IPS-15b (cell line): ENCODE data around the gene PLEKHH1.
"Not testable (repeated sequence)": the region's sequence is repeated elsewhere in the genome, so short reads cannot be mapped to it uniquely, and the experiment has no call there.

Experiments used
- H3K27me3 ChIP-seq: one replicate; pipeline ENCODE4 v1.6.1; 2013; ENCODE audit warnings: low read length; ENCODE audit not compliant: control insufficient read depth, insufficient read depth
- H3K36me3 ChIP-seq: one replicate; pipeline ENCODE4 v1.6.1; 2013; ENCODE audit warnings: low read length; ENCODE audit not compliant: control insufficient read depth, insufficient read depth
- H3K4me1 ChIP-seq: one replicate; pipeline ENCODE4 v1.6.1; 2013; ENCODE audit warnings: mild to moderate bottlenecking, low read length; ENCODE audit not compliant: control insufficient read depth, insufficient read depth
- H3K4me3 ChIP-seq: one replicate; pipeline ENCODE4 v1.5.1; 2013; ENCODE audit warnings: low read depth, low read length
- H3K9ac ChIP-seq: one replicate; pipeline ENCODE4 v1.6.1; 2013; ENCODE audit warnings: low read depth, mild to moderate bottlenecking, low read length
- H3K9me3 ChIP-seq: one replicate; pipeline ENCODE4 v1.6.1; 2013; ENCODE audit warnings: mild to moderate bottlenecking, low read length; ENCODE audit not compliant: control insufficient read depth, insufficient read depth

PLEKHH1 gene

DNA sequence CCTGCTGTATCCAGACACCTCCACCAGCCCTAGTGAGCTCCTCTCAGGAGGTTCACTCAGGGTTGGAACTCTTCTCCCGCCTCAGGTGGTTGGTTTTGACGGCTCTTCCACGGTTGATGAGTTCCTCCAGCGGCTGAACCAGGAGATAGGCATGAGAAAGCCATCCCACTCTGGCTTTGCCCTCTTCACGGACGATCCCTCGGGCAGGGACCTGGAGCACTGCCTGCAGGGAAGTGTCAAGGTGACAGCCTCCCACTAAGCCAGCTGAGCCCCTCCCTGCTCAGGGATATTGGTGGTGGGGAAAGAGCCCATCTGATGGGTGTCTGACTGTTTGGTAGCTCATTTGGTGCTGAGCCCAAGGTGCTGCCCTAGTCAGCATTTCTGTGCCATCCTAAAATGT, 46.5 kb downstream of the PLEKHH1 start:
- H3K9ac ChIP-seq: no peak overlapping the region
- H3K4me1 ChIP-seq: no peaks in the 10 kb centered on the region
- no peaks in the 10 kb centered on the region for H3K27me3 ChIP-seq
- H3K36me3 ChIP-seq: peaks cover 6% of the 10 kb centered on the region
- H3K9me3 ChIP-seq: no peaks in the 10 kb centered on the region
- no peak overlapping the region for H3K4me3 ChIP-seq

DNA sequence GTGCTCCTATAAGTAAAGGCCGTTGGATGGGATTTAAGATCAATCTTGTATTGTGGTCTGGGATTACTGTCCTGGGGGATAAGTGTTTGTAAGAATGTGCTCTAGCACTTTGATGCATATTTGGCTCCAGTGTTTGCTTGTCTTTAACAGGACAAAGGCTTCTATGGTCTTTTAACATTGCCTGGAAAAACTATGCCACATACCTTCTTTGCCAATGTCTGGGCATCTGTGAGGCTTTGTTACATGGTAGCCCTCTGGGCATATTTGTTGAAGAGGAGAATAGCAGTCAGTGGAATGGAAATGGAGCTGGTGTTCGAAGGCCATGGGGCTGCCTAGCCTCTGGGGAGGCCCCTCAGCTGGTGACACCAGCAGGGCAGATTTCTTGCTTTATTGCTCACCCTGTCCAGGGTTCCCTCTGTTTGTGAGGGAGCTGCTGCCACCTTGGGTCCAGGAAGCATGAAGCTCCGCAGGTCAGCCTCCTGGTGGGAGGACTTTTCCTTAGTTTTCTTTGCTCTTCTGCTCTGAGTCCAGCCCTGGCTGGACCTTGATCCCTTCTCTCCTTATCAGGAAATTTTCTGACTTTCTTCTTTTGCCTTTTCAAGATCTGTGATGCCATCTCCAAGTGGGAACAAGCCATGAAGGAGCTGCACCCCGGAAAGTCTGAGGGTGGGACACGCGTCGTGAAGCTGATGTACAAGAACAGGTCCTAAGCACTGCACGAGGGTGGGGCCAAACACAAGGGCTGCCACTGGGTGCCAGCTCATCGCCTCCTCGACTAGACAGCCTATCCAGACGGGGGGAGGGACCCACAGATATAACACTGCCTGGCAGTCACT, 47.5 kb downstream of the PLEKHH1 start:
- H3K9ac ChIP-seq: no peak overlapping the region
- peaks cover 4% of the 10 kb centered on the region for H3K36me3 ChIP-seq
- no peaks in the 10 kb centered on the region for H3K9me3 ChIP-seq
- no peak overlapping the region for H3K4me3 ChIP-seq
- no peaks in the 10 kb centered on the region for H3K4me1 ChIP-seq
- no peaks in the 10 kb centered on the region for H3K27me3 ChIP-seq

DNA sequence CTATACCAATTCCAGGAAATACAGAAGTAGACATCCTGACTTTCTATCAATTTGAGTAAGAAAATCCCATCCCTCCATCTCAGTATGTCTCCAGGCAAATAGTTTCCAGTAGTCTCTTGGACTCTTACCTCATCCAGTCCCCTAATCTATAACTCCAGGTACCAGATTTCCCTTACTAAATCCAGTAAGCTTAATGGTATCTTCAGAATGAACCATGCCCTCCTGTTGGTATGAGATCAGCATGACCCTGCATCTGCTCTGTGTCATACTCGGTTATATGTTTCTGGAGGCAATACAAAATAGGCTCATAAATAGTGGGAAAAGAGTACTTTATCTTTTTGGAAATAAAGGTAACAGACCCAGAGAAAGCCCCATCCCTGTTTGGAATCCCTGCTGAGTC, 48.6 kb downstream of the PLEKHH1 start:
- peaks cover 4% of the 10 kb centered on the region for H3K36me3 ChIP-seq
- no peaks in the 10 kb centered on the region for H3K4me1 ChIP-seq
- no peak overlapping the region for H3K9ac ChIP-seq
- H3K27me3 ChIP-seq: no peaks in the 10 kb centered on the region
- no peaks in the 10 kb centered on the region for H3K9me3 ChIP-seq
- H3K4me3 ChIP-seq: no peak overlapping the region

DNA sequence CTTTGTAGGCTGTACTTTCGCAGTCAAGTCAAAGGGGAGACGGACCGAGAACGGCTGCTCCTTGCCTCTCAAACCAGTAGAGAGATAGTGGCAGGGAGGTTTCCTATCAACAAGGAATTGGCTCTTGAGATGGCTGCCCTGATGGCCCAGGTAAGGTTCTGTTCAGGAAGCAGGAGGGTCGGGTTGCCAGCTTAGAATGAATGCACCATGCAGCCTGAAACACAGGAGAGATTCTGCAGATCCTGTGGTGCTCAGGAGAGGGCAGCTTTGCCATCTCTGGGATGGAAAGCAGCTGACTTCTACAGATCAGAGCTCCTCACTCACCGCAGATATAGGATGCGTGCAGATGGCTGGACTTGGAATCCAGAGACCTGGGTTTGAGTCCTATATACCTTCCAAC, 49.0 kb downstream of the PLEKHH1 start:
- Histone ChIP-seq H3K4me3 (no peak overlapping the region), H3K36me3 (peaks cover 5% of the 10 kb centered on the region), H3K9me3 (no peaks in the 10 kb centered on the region), H3K9ac (no peak overlapping the region), H3K4me1 (no peaks in the 10 kb centered on the region), H3K27me3 (no peaks in the 10 kb centered on the region)

DNA sequence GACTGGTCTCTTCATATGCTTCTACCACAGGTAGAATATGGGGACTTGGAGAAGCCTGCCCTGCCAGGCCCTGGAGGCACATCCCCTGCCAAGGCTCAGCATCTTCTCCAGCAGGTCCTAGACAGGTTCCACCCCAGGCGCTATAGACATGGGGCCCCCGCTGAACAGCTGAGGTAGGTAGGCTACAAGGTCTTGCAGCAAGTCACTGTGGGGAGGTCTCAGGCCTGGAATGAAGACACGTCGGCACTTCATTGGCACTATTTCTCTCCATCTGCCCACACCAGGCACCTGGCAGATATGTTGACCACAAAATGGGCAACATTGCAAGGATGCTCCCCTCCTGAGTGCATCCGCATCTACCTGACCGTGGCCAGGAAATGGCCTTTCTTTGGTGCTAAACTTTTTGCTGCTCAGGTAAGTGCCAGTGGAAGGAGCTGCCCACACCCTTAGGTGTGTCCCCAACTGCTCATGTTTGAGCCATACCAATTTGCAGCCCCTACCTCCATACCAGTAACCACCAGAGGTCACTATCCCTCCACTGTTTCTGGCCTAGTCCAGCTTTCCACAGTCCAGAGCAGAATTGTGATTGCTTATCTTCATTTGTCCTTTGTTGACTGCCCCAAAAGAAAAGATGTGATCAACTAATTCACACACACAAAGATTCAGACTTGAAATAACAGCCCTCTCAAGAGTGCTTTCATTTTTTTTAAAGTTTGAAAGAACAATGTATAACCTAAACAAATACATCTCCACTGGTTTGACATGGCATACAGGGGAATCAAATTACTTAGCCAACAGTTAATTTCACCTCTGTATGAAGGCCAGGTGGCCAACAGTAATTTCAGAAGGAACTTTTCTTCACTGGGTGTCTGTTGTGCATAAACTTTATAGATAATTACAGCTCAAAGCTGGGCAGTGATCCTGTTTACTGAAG, 50.9 kb downstream of the PLEKHH1 start:
- Histone ChIP-seq H3K27me3 (no peaks in the 10 kb centered on the region), H3K4me1 (no peaks in the 10 kb centered on the region), H3K9me3 (no peaks in the 10 kb centered on the region), H3K4me3 (no peak overlapping the region), H3K9ac (no peak overlapping the region), H3K36me3 (peaks cover 4% of the 10 kb centered on the region)

DNA sequence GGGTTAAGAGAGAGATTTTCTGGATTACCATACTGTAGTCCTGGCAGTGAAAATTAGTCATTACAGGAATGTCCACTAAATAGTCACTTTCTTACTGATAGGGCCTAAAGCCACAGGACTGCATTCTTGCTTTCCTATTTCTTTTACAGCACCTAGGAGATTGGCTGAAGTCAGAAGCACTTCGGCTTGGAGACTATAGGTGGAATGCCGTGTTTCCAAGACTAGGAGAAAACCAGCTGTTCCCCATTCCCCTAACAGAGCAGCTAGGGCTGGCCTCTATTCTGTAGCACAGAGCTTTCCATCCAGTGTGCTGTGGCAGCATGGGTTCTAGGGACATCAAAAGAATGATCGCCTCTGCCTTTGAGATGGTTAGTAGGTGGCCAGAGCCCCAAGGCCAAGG, 51.9 kb downstream of the PLEKHH1 start:
- Histone ChIP-seq H3K4me1 (no peaks in the 10 kb centered on the region), H3K4me3 (no peak overlapping the region), H3K27me3 (no peaks in the 10 kb centered on the region), H3K36me3 (peaks cover 4% of the 10 kb centered on the region), H3K9me3 (no peaks in the 10 kb centered on the region), H3K9ac (no peak overlapping the region)

DNA sequence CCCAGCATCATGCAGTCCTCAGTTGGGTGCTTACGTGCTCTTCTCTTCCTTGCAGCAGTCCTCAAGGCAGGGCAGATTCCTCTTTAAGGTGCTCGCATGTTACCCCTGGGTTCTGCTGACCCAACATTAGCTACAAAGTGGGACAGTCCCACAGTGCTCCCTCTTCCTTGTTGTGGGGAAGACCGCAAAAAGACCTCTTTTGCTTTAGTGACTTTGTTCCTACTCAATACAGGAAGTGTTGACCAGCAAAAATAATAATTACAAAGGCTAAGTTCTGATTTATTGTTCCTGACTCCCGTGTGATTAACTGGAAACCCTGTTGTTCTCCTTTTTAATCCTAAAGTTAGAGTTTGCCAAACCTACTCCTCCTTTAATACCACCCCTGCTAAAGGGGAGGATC, 53.3 kb downstream of the PLEKHH1 start:
- no peak overlapping the region for H3K9ac ChIP-seq
- H3K36me3 ChIP-seq: peaks cover 4% of the 10 kb centered on the region
- no peaks in the 10 kb centered on the region for H3K27me3 ChIP-seq
- H3K4me1 ChIP-seq: no peaks in the 10 kb centered on the region
- H3K9me3 ChIP-seq: no peaks in the 10 kb centered on the region
- H3K4me3 ChIP-seq: no peak overlapping the region

DNA sequence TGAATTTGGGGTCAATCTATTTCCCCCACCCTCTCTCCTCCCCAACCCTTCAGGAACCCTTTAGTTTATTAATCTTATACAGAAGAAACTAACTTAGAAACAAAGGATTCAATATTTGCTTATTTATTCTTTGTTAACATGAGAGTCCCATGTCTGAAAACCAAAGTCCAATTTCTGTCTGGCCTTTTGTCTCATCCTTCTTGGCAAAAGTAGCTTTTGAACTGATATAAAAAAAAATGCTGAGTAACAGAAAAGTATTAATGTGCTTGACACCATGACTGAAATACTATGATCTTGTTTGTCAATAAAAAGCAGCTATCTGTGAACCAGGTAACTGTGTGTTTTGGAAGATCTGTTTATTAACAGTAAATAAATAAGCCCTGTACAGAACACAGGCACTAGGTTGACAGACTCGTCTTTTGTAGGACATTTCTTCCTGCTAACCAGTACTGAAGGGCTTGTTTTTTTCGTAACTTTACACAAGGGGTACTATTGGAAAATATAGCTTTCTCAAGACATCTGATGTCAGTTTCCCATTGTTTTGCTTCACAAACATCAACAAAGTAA, 56.2 kb downstream of the PLEKHH1 start:
- H3K9me3 ChIP-seq: no peaks in the 10 kb centered on the region
- H3K4me1 ChIP-seq: no peaks in the 10 kb centered on the region
- peaks cover 4% of the 10 kb centered on the region for H3K36me3 ChIP-seq
- no peak overlapping the region for H3K4me3 ChIP-seq
- no peaks in the 10 kb centered on the region for H3K27me3 ChIP-seq
- no peak overlapping the region for H3K9ac ChIP-seq

DNA sequence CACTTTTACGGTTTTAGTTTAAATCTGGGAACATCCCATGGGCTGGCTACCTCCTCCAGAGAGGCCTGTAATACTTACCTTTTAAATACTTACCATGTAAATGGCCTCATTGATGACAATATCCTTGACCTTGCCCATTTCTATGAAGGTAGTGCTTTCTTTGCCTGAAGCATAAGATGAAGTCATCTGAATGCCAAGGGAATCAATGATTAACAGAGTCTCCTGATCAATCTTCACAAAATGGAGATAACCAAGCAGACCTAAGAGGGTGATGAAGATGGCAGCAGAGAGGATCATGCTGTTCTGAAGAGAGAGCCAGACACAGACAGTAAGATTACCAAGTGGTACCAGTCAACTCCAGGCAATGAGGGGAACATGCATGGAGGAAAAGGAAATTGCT, 60.6 kb downstream of the PLEKHH1 start:
- not testable (repeated sequence) for H3K4me1 ChIP-seq, H3K4me3 ChIP-seq, H3K27me3 ChIP-seq, H3K9ac ChIP-seq, H3K36me3 ChIP-seq, H3K9me3 ChIP-seq

DNA sequence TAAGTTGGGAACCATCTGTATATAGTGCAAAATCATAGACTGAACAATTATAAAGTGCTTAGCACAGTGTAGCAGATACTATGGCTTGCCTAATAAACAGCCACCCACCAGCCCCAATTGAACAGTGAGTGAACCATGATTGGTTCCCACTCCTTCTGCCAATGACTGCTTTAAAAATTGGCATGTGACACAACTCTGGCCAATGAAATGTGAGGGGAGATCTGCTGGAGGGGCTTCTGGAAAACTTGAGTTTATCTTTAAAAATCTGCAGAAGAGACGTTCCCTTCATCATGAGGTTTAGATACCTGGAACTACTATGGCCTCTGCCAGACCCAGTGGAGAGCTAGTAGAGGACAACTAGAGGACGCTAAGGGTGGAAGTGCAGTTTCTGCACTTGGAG, 62.3 kb downstream of the PLEKHH1 start:
- Histone ChIP-seq H3K27me3 (peaks cover 14% of the 10 kb centered on the region), H3K4me1 (peaks cover 4% of the 10 kb centered on the region), H3K4me3 (no peak overlapping the region), H3K9ac (no peak overlapping the region), H3K36me3 (no peaks in the 10 kb centered on the region), H3K9me3 (no peaks in the 10 kb centered on the region)

DNA sequence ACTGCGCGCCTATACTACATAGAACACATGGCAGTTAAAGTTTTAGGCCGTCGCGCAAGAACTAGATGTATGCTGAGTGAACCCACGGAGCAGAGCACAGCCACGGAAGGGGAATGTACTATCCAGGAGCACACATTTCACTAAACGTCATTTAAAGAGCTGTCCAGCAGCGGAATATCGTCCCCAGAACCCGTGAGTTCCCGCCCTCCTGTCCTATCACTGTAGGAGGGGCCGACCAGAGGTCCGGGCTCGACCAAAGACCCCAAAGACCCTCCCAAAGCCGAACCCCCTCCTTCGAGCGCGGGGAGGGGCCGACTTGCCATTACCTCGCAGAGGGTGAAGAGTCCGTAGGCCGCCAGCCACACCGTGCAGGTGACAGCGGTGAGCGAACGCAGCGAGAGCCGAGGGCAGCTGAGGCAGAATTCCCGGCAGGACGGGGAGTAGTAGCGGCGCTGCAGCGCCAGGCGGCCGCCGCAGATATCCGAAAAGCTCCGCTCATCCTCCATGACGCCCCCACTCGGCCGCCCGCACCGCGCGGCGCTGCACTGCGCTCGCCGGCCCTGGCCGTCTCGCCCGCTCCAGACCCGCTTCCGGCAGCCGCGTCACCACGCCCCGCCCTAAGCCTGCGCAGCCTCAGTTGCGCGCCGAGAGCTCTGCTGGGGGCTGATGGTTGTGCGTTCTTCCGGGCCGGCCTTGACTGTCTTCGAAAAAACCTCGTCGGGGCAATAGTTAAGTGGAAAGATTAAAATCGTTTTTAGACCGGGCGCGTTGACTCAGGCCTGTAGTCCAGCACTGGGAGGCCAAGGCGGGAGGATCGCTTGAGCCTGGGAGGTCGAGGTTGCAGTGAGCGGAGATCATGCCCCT, 66.8 kb downstream of the PLEKHH1 start, which contains the start of gene PIGH:
TSS of gene PIGH (minus strand) at position 571 of the 864 bp plus-strand sequence. CDS start at position 506, 65 bp downstream.
- peaks cover 4% of the 10 kb centered on the region for H3K4me1 ChIP-seq
- H3K9me3 ChIP-seq: no peaks in the 10 kb centered on the region
- H3K9ac ChIP-seq: no peak within 1 kb of the TSS
- peak within 1 kb of the TSS; percentile 86 for H3K4me3 ChIP-seq
- H3K27me3 ChIP-seq: peaks cover 51% of the 10 kb centered on the region
- no peaks in the 10 kb centered on the region for H3K36me3 ChIP-seq
